ENCODE measurements around the gene ZC3HAV1.

ZC3HAV1 gene

DNA sequence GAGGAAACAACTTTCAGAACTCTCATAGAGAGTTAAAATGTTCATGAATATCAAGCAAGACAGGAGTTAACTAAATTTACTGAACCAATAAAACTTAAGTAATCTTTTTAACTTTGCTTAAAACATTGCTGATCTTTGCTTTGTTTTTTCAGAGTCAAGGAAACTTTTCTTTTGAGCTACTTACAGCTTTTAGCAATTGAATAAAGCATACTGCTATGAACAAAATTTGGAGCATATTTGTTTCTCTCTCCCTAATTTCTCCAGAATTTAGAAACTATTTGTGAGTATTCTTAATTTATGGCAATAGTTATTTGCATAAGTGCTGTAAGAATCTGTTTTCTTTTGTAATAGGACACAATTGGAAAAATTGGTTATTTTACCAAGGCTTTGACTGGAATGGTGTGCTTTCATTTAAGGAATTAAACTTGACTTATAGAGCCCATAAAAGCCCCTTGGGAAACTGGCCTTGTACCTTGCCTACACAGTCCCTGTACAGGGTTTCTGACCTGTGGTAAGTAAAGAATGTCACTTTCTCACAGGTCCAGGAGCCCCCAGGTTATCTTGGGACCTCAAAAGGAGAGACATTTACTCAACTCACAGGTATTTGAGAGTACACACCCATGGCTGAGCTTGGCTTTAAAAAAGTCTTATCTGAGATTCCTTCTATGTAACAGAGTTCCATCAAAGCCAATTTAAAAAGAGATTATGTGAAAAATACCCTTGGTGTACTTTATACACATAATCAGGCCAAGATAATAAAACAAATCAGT, 105.0 kb downstream of the ZC3HAV1 start:
- no peak for DNase-seq

DNA sequence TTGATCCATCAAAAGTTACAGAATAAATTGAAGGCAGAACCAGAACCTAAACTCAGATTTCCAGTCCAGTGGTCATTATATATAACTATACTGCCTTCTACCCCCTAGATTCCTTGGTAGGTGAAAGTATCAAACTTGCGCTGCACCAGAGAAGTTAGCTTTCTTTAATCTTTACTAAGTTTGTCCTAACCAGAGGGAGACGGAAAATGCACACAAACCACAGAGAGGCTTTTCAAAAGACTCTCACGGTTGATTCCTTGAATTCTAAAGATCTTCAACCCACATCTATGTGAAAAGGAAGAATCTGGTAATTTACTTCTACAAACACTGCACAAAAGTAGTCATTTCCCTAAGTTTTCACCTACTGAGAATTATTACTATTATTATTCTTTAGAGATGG, 110.1 kb downstream of the ZC3HAV1 start:
- no peak for DNase-seq
